ENCODE measurements around the gene OSBPL5.

The OSBPL5 gene

DNA sequence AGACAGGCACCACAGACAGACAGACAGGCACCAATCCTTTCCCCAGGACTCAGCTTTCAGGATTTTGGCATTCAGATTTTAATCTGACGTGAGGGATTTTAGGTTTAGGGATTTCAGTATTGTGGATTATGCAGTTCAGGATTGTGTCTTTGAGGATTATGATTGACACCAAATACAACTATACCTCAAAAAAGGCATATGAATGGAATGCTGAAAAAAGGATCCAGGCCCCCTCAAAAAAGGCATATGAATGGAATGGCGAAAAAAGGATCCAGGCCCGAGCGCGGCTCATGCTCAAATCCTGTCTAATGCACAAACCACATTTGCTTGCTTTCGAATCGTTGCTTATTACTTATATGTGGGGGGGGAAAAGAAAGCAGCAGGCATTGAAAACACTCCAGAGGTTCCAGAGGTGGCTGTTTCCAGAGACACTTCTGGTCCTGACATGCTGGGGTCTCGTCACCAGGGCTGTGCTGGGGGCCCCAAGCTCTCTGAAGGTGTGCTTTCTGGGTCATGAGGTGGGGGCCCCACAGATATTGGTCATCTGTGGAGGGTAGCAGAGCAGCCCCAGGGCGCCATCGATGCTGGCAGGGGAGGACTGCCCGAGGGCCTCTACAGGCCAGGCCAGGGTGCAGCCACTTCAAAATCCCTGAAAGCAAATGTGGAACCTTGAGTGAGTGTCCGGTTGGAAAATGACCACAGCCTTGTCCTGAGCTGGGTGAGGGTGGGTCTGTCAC lies 16.8 kb upstream of the OSBPL5 start:
- no peaks in the 10 kb centered on the region for H3K27me3 ChIP-seq (ENCODE audit: insufficient read depth, low read length, poor library complexity, severe bottlenecking)
- H3K9ac ChIP-seq (ENCODE audit: low read depth, low read length, poor library complexity, severe bottlenecking) = no peak overlapping the region
- no peak overlapping the region for H2AFZ ChIP-seq (ENCODE audit: low read length)
- no peaks in the 10 kb centered on the region for H3K9me3 ChIP-seq (ENCODE audit: insufficient read depth, low read depth, low read length)
- no peaks in the 10 kb centered on the region for H3K4me1 ChIP-seq (ENCODE audit: insufficient read depth, low read length, poor library complexity, severe bottlenecking)
- H4K20me1 ChIP-seq (ENCODE audit: insufficient read depth, low read length, poor library complexity, severe bottlenecking) = no peaks in the 10 kb centered on the region
- no peaks in the 10 kb centered on the region for H3K79me2 ChIP-seq (ENCODE audit: insufficient read depth, low read length)
- H3K36me3 ChIP-seq (ENCODE audit: insufficient read depth, low read length) = no peaks in the 10 kb centered on the region
- no peaks in the 10 kb centered on the region for H3F3A ChIP-seq (ENCODE audit: low read depth)
- no peak overlapping the region for H3K4me2 ChIP-seq (ENCODE audit: low read depth, low read length, poor library complexity, severe bottlenecking)
- TF ChIP-seq, protein P1, sequence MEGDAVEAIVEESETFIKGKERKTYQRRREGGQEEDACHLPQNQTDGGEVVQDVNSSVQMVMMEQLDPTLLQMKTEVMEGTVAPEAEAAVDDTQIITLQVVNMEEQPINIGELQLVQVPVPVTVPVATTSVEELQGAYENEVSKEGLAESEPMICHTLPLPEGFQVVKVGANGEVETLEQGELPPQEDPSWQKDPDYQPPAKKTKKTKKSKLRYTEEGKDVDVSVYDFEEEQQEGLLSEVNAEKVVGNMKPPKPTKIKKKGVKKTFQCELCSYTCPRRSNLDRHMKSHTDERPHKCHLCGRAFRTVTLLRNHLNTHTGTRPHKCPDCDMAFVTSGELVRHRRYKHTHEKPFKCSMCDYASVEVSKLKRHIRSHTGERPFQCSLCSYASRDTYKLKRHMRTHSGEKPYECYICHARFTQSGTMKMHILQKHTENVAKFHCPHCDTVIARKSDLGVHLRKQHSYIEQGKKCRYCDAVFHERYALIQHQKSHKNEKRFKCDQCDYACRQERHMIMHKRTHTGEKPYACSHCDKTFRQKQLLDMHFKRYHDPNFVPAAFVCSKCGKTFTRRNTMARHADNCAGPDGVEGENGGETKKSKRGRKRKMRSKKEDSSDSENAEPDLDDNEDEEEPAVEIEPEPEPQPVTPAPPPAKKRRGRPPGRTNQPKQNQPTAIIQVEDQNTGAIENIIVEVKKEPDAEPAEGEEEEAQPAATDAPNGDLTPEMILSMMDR (conservative IDR thresholded peaks at IDR 0.05; ENCODE audit: low read length) = no peak
- TF ChIP-seq EZH2phosphoT487 (IDR thresholded peaks at IDR 0.05; ENCODE audit: borderline replicate concordance) = no peak
- no peaks in the 10 kb centered on the region for H3K9me2 ChIP-seq (replicated peaks; ENCODE audit: low read depth, low read length)
- no peak overlapping the region for H3K4me3 ChIP-seq (ENCODE audit: low read length, poor library complexity, severe bottlenecking)

DNA sequence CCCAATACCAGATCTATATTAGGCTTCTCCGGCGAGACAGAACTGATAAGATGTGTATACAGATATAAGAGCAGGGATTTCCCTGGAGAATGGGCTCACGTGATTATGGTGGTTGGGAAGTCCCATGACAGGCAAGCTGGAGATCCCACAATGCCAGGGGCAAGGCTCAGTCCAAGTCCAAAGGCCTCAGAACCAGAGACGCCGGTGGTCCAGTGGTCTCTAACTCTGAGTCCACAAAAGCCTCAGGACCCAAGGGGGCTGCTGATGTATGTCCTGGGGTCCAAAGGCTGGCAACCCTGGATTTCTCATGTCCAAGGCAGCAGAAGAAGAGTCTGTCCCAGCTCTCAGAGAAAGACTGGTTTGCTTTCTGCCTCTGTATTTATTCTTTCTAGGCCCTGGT lies 15.8 kb upstream of the OSBPL5 start:
- no peak overlapping the region for H3K9ac ChIP-seq (ENCODE audit: low read depth, low read length, poor library complexity, severe bottlenecking)
- no peak overlapping the region for H2AFZ ChIP-seq (ENCODE audit: low read length)
- TF ChIP-seq, protein P1 (conservative IDR thresholded peaks at IDR 0.05; ENCODE audit: low read length) = no peak
- TF ChIP-seq EZH2phosphoT487 (IDR thresholded peaks at IDR 0.05; ENCODE audit: borderline replicate concordance) = no peak
- no peaks in the 10 kb centered on the region for H3F3A ChIP-seq (ENCODE audit: low read depth)
- no peak overlapping the region for H3K4me2 ChIP-seq (ENCODE audit: low read depth, low read length, poor library complexity, severe bottlenecking)
- no peaks in the 10 kb centered on the region for H3K36me3 ChIP-seq (ENCODE audit: insufficient read depth, low read length)
- no peak overlapping the region for H3K4me3 ChIP-seq (ENCODE audit: low read length, poor library complexity, severe bottlenecking)
- H3K27me3 ChIP-seq (ENCODE audit: insufficient read depth, low read length, poor library complexity, severe bottlenecking) = no peaks in the 10 kb centered on the region
- no peaks in the 10 kb centered on the region for H3K4me1 ChIP-seq (ENCODE audit: insufficient read depth, low read length, poor library complexity, severe bottlenecking)
- no peaks in the 10 kb centered on the region for H4K20me1 ChIP-seq (ENCODE audit: insufficient read depth, low read length, poor library complexity, severe bottlenecking)
- H3K79me2 ChIP-seq (ENCODE audit: insufficient read depth, low read length) = no peaks in the 10 kb centered on the region
- peaks cover 7% of the 10 kb centered on the region; the same call in 1 of the 2 replicates for H3K9me3 ChIP-seq (ENCODE audit: insufficient read depth, low read depth, low read length)
- H3K9me2 ChIP-seq (replicated peaks; ENCODE audit: low read depth, low read length) = no peaks in the 10 kb centered on the region

DNA sequence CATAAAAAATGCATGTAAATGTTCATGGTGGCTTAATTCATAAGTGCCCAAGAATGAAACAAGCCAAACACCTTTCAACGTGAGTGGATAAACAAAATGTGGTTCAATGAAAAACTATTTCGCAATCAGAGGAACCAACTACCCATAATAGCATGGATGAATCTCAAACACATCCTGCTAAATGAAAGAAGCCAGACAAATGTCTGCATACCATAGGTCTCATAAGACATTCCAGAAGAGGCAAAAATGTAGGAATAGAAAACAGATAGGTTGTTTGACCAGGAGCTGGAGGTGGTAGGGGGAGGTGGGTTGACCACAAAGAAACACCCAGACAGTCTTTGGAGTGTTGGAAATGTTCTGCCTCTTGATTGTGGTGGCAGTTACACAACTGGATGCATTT lies 13.2 kb upstream of the OSBPL5 start:
- H3K4me2 ChIP-seq (ENCODE audit: low read depth, low read length, poor library complexity, severe bottlenecking) = no peak overlapping the region
- H3K9me2 ChIP-seq (replicated peaks; ENCODE audit: low read depth, low read length) = no peaks in the 10 kb centered on the region
- H3K27me3 ChIP-seq (ENCODE audit: insufficient read depth, low read length, poor library complexity, severe bottlenecking) = no peaks in the 10 kb centered on the region
- no peaks in the 10 kb centered on the region for H3F3A ChIP-seq (ENCODE audit: low read depth)
- H3K36me3 ChIP-seq (ENCODE audit: insufficient read depth, low read length) = no peaks in the 10 kb centered on the region
- no peak overlapping the region for H3K4me3 ChIP-seq (ENCODE audit: low read length, poor library complexity, severe bottlenecking)
- TF ChIP-seq, protein P1 (conservative IDR thresholded peaks at IDR 0.05; ENCODE audit: low read length) = no peak
- TF ChIP-seq EZH2phosphoT487 (IDR thresholded peaks at IDR 0.05; ENCODE audit: borderline replicate concordance) = no peak
- H3K4me1 ChIP-seq (ENCODE audit: insufficient read depth, low read length, poor library complexity, severe bottlenecking) = no peaks in the 10 kb centered on the region
- H3K79me2 ChIP-seq (ENCODE audit: insufficient read depth, low read length) = no peaks in the 10 kb centered on the region
- no peak overlapping the region for H3K9ac ChIP-seq (ENCODE audit: low read depth, low read length, poor library complexity, severe bottlenecking)
- no peaks in the 10 kb centered on the region for H4K20me1 ChIP-seq (ENCODE audit: insufficient read depth, low read length, poor library complexity, severe bottlenecking)
- peaks cover 7% of the 10 kb centered on the region; the same call in 1 of the 2 replicates for H3K9me3 ChIP-seq (ENCODE audit: insufficient read depth, low read depth, low read length)
- H2AFZ ChIP-seq (ENCODE audit: low read length) = no peak overlapping the region

Data from Loucy (cell line).